NCI-H345 treated with DMSO at 0.1 percent for 48 hours (cell line): ENCODE results near the gene TYRO3.
"Not testable (repeated sequence)": the region's sequence is repeated elsewhere in the genome, so short reads cannot be mapped to it uniquely, and the experiment has no call there.

Experiments
- DNase-seq: peaks from one replicate; lab custom pipeline; 2025; ENCODE audit not compliant: unreplicated experiment; lab: John Stamatoyannopoulos, UW

The TYRO3 gene

GRCh38 chr15:41571948-41572347, 12.9 kb downstream of the TYRO3 start:
- no peak for DNase-seq

- no peak for DNase-seq
These were observed 13.9 kb downstream of the TYRO3 start for GRCh38 chr15:41572866-41573265.

- no peak for DNase-seq
These were observed 14.4 kb downstream of the TYRO3 start for GRCh38 chr15:41573396-41573795.

DNA sequence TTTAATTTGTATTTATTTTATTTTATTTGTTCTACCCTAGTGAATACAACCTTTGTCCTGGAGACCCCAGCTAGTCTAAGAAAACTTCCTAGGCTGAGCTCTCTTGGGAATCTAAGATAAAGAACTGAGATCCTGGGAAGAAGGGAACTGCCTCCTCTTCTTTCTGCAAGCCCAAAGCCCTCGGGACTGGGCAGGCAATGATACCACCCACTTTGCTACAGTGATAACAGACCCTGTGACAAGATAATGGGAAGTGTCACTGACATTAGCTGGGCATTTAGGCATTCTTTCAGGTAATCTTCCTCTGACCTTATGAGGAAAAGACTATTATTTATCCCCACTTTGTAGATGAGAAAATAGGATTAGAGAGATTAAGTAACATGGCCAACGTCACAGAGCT, 15.1 kb downstream of the TYRO3 start:
- DNase-seq, result no peak

DNA sequence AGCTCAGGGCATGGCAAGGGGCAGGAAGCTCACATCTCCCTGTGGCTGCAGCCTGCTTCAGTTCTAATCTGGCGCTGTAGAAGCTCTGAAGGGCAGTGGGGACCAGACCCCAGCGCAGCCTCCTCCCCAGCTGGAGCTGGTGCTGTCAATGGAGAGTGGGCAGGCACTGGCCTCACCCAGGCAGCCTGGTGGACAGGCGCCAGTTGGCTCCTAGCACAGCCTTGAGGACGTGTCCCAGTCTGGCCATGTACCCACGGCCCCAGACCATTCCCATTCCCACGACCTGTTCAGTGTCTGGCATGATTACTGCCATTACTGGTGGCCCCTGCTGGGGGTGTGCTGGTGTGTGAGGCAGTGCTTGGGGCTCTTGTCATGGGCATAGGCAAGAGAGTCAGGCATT, 16.3 kb downstream of the TYRO3 start:
- no peak for DNase-seq

DNA sequence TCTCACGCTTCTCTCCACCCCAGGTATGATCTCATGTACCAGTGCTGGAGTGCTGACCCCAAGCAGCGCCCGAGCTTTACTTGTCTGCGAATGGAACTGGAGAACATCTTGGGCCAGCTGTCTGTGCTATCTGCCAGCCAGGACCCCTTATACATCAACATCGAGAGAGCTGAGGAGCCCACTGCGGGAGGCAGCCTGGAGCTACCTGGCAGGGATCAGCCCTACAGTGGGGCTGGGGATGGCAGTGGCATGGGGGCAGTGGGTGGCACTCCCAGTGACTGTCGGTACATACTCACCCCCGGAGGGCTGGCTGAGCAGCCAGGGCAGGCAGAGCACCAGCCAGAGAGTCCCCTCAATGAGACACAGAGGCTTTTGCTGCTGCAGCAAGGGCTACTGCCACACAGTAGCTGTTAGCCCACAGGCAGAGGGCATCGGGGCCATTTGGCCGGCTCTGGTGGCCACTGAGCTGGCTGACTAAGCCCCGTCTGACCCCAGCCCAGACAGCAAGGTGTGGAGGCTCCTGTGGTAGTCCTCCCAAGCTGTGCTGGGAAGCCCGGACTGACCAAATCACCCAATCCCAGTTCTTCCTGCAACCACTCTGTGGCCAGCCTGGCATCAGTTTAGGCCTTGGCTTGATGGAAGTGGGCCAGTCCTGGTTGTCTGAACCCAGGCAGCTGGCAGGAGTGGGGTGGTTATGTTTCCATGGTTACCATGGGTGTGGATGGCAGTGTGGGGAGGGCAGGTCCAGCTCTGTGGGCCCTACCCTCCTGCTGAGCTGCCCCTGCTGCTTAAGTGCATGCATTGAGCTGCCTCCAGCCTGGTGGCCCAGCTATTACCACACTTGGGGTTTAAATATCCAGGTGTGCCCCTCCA, 19.1 kb downstream of the TYRO3 start:
- DNase-seq, result no peak

DNA sequence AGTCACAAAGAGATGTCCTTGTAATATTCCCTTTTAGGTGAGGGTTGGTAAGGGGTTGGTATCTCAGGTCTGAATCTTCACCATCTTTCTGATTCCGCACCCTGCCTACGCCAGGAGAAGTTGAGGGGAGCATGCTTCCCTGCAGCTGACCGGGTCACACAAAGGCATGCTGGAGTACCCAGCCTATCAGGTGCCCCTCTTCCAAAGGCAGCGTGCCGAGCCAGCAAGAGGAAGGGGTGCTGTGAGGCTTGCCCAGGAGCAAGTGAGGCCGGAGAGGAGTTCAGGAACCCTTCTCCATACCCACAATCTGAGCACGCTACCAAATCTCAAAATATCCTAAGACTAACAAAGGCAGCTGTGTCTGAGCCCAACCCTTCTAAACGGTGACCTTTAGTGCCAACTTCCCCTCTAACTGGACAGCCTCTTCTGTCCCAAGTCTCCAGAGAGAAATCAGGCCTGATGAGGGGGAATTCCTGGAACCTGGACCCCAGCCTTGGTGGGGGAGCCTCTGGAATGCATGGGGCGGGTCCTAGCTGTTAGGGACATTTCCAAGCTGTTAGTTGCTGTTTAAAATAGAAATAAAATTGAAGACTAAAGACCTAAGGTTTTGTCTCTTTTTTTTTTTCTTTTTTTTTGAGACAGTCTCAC, 19.8 kb downstream of the TYRO3 start:
- no peak for DNase-seq

DNA sequence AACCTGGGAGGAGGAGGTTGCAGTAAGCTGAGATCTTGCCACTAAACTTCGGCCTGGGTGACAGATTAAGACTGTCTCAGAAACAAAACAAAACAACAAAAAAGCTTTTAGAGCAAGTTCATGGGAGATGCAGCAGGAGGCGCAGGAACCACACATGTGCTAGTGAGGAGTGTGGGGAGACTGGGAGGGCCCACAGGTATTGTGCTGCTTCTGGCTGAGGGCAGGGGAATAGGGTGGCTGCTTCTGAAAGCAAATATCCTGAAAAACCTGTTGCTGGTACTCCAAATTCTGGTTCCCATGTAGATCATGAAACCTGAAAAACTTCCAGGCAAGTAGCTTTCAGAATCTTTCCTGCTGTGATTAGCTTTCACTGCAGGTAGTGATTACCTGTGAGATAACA, 22.1 kb downstream of the TYRO3 start:
- DNase-seq, result no peak

DNA sequence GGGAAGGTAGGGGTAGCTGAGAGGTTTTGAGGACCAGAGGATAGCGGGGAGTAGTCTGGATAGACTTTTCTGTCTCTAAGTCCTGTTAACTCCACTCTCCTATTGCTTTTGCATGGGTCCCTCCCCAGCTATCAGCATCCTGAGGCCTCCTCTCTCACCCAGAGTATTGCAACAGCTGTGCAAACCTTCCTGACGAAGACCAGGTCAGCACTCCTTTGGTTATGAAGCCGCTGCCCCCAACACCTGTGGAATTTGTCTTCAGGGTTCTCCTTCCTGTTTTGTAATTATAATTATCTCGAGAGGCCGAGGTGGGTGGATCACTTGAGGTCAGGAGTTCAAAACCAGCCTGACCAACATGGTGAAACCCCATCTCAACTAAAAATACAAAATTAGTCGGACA, 24.8 kb downstream of the TYRO3 start:
- no peak for DNase-seq

GRCh38 chr15:41584636-41585126, 25.7 kb downstream of the TYRO3 start:
- DNase-seq, result no peak

DNA sequence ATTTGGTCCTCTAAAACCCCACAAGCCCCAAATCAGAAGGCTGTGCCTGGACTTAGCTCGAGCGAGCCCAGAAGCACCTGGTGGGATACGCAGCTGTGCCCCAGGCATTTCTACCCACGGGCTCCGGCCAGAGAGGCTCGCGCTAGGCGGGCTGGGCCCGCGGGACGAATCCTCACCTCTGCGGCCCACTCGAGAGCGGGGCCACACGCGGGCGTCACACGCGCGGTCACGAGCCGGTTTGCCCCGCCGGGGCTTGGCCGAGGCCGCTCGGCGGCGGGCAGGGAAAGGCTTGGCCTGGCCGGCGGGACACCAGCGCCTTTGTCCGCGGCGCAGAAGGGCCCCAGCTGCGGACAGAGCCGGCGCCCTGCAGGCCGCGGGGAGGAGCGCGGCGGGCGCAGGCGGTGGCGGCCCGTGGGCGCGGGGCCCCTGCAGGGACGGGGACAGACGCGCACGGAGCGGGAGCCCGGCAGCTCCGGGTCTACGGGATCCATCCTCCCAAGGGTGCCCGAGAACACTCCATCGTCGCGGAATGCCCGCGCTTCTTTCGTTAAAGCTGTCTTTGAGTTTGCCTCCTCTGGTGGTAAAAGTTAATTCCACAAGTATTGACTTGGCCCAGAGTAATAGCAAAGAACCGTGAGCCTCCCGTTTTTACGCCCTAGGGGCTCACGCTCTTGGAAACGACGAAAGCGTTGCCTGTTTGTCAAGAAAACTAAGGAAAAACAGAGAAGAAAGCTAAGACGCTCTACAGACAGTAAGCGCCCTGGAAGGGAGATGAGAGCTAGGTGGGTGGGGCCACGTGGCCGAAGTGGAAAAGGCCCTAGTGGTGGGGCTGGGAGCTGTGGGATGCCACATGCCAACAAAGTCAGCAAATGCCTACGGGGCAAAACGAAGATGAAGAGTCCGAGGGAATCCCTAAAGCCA, 26.4 kb downstream of the TYRO3 start:
- no peak for DNase-seq

GRCh38 chr15:41586531-41587282, 27.7 kb downstream of the TYRO3 start:
- DNase-seq, result not testable (repeated sequence)

DNA sequence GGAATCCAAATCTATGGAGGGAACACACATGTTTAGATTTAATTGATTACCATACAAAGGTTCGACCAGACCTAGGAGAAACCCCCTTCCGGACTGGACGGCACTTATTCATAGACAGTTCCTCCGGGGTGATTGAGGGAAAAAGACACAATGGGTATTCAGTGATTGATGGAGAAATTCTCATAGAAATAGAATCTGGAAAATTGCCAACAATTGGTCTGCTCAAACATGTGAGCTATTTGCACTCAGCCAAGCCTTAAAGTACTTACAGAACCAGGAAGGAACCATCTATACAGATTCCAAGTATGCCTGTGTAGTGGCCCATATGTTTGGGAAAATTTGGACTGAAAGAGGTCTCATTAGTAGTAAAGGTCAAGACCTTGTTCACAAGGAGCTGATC, 30.0 kb downstream of the TYRO3 start:
- DNase-seq, result not testable (repeated sequence)

- DNase-seq, result not testable (repeated sequence)
These were observed 30.6 kb downstream of the TYRO3 start for GRCh38 chr15:41589571-41589970.

DNA sequence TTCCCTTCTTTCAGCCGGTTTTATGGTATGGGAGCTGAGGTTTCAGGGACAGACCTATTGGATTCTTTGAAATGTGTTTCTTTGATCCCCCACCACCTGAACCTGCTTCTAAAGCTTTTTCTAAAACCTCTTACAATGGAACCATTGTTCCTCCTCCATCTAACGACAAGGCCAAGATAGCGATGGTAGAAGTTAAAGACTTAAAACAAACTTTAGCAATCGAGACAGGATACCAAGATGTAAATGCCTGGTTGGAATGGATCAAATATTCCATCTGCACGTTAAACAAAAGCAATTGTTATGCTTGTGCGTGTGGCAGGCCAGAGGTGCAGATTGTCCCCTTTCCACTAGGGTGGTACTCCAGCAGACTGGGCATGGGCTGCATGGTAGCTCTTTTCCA, 32.2 kb downstream of the TYRO3 start:
- not testable (repeated sequence) for DNase-seq

GRCh38 chr15:41592718-41593117, 33.7 kb downstream of the TYRO3 start:
- DNase-seq, result not testable (repeated sequence)

- DNase-seq, result no peak
These were observed 36.1 kb downstream of the TYRO3 start for GRCh38 chr15:41594801-41595746.

GRCh38 chr15:41596972-41597371, 38.0 kb downstream of the TYRO3 start:
- DNase-seq, result no peak

- DNase-seq, result no peak
These were observed 38.8 kb downstream of the TYRO3 start for GRCh38 chr15:41597787-41598186.
